ENCODE measurements around the gene EEPD1. TPM values are rescaled to one million over a fixed set of nuclear protein-coding genes. Genes with fewer than 3 reads are reported as not detected.

Gene EEPD1
- total and polyA plus RNA-seq, 8 donors: 14.0 to 134 (median 19.4) TPM

DNA sequence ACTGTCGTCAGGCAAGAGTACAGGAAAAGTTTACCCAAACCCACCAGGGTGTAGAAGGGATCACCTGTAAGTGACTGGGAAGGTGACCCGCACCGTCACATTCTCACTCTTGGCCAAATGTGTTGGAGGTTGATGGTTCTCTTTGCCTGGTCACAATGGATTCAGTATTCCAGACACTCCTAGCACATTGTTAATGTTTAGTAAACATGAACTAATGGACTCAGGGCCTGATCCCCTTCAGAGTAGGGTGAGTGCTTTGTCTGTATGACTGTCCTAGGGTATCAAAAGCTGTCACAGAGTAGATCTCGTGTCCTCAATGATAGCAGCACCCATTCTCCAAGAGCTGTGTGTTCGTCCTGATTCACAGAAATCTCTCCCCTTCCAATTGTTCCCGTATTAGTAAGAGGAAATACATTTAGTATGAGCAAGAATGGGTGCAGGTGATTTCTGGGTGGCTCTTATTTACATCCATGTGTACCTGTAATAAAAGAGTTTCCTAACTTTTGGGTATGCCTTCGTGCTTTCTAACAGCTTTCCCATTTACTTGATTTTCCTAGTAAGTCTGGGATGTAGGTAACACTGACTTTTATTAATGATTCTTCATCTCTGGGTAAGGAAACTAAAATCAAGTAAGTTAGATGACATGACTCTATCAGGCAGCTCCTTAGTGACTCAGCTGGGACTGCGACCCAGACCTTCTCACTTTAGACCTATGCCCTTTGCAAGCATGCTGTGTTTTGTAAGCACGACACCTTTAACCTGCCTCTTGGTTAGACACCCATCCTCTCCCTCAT is 4.7 kb downstream of the EEPD1 start:
- intact Hi-C loops (cut with DNase I; ENCODE audit: low total_unique reads): loop anchor here (10.0 kb wide), 1 partner anchor 137 kb away; no protein-coding TSS in a partner anchor
- Histone ChIP-seq H3K4me3 (peak overlapping the region in 1 of 4 donors; percentile 85), H3K4me1 (peaks cover 53 to 92% (median 66%) of the 10 kb centered on the region in 4 donors), H3K27ac (no peak overlapping the region), H3K27me3 (no peaks in the 10 kb centered on the region), H3K9me3 (no peaks in the 10 kb centered on the region), H3K36me3 (peaks cover 0 to 5% (median 0%) of the 10 kb centered on the region in 4 donors)
- WGBS, 5 donors: 79 to 84% (median 82%) methylated on average over 9 of the region's 9 CpGs
- DNase-seq: no peak
- TF ChIP-seq CTCF (IDR thresholded peaks at IDR 0.05) (no peak), EP300 (IDR thresholded peaks at IDR 0.05) (no peak), POLR2A (IDR thresholded peaks at IDR 0.05) (no peak), POLR2AphosphoS5 (IDR thresholded peaks at IDR 0.05) (no peak)

DNA sequence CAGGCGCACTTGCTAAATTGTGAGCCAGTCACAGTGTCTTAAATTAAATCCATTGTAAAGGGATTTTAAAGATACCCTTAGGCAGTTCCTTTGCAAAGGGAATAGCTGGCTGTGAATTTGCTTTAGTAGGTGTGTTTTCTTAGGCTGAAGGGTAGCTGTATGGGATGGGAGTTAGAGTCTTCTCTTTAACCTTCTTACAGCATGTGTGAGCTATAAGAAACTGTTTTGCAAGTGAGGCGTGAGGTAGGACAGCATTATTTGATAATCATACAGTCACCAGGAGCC is 5.2 kb downstream of the EEPD1 start:
- 73 to 91% (median 82%) methylated on average over 2 of the region's 2 CpGs for WGBS, 5 donors
- intact Hi-C loops (cut with DNase I; ENCODE audit: low total_unique reads): loop anchor here (10.0 kb wide), 1 partner anchor 137 kb away; no protein-coding TSS in a partner anchor
- H3K9me3 ChIP-seq: no peaks in the 10 kb centered on the region
- no peaks in the 10 kb centered on the region for H3K27me3 ChIP-seq
- no peak overlapping the region for H3K4me3 ChIP-seq
- H3K4me1 ChIP-seq: peaks cover 53 to 94% (median 69%) of the 10 kb centered on the region in 4 donors
- no peak for DNase-seq
- H3K27ac ChIP-seq: no peak overlapping the region
- TF ChIP-seq POLR2AphosphoS5 (IDR thresholded peaks at IDR 0.05): no peak
- TF ChIP-seq CTCF (IDR thresholded peaks at IDR 0.05): no peak
- TF ChIP-seq POLR2A (IDR thresholded peaks at IDR 0.05): no peak
- no peak for TF ChIP-seq EP300 (IDR thresholded peaks at IDR 0.05)
- H3K36me3 ChIP-seq: peaks cover 0 to 5% (median 0%) of the 10 kb centered on the region in 4 donors

GRCh38 chr7:36159618-36160017 is 6.6 kb downstream of the EEPD1 start:
- H3K9me3 ChIP-seq: no peaks in the 10 kb centered on the region
- TF ChIP-seq CTCF (IDR thresholded peaks at IDR 0.05) (no peak), POLR2AphosphoS5 (IDR thresholded peaks at IDR 0.05) (no peak), EP300 (IDR thresholded peaks at IDR 0.05) (no peak), POLR2A (IDR thresholded peaks at IDR 0.05) (no peak)
- H3K36me3 ChIP-seq: peaks cover 0 to 5% (median 0%) of the 10 kb centered on the region in 4 donors
- WGBS, 5 donors: 51 to 68% (median 59%) methylated on average over 3 of the region's 3 CpGs
- intact Hi-C loops (cut with DNase I; ENCODE audit: low total_unique reads): loop anchor here (10.0 kb wide), 1 partner anchor 135 kb away; no protein-coding TSS in a partner anchor
- no peak for DNase-seq
- H3K4me1 ChIP-seq: peaks cover 41 to 90% (median 62%) of the 10 kb centered on the region in 4 donors
- H3K27ac ChIP-seq: no peak overlapping the region
- H3K27me3 ChIP-seq: no peaks in the 10 kb centered on the region
- no peak overlapping the region for H3K4me3 ChIP-seq

DNA sequence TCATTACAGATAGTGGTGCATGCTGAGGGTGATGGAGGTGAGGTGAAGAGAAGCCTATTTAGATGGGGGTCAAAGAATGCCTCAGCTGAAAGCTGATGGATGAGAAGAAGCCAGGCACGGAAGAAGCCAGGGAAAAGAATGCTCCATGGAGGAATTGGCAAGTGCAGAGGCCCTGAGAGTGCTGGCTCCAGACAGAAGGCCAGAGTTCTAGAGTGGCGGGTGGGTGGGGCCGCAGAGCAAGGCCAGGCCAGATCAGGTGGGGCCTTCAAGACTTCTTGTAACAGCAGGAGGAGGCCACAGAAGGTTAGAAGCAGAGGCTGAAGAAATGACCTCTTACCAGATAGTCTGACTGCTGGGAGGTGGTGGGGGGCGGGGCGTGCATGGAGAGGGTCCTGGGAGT is 7.3 kb downstream of the EEPD1 start:
- Histone ChIP-seq H3K27me3 (no peaks in the 10 kb centered on the region), H3K27ac (no peak overlapping the region), H3K4me1 (peaks cover 34 to 90% (median 55%) of the 10 kb centered on the region in 4 donors), H3K9me3 (no peaks in the 10 kb centered on the region), H3K36me3 (peaks cover 0 to 5% (median 0%) of the 10 kb centered on the region in 4 donors), H3K4me3 (no peak overlapping the region)
- no peak for DNase-seq
- intact Hi-C loops (cut with DNase I; ENCODE audit: low total_unique reads): no loop called here
- no peak for TF ChIP-seq POLR2A (IDR thresholded peaks at IDR 0.05)
- TF ChIP-seq EP300 (IDR thresholded peaks at IDR 0.05): no peak
- TF ChIP-seq CTCF (IDR thresholded peaks at IDR 0.05): no peak
- TF ChIP-seq POLR2AphosphoS5 (IDR thresholded peaks at IDR 0.05): no peak
- WGBS, 5 donors: 61 to 85% (median 66%) methylated on average over 5 of the region's 5 CpGs
